ENCODE results near the gene SPACA6.
A peak's percentile ranks its signal among the peaks of the same experiment; 100 is the strongest.

SPACA6 gene

GRCh38 chr19:51694318-51695085 is 1.4 kb downstream of the SPACA6 start:
- no peak for TF ChIP-seq ZNF274 (IDR thresholded peaks at IDR 0.05; ENCODE audit: low read depth, low read length)
- H3K4me3 ChIP-seq (ENCODE audit: low read length), result no peak overlapping the region

DNA sequence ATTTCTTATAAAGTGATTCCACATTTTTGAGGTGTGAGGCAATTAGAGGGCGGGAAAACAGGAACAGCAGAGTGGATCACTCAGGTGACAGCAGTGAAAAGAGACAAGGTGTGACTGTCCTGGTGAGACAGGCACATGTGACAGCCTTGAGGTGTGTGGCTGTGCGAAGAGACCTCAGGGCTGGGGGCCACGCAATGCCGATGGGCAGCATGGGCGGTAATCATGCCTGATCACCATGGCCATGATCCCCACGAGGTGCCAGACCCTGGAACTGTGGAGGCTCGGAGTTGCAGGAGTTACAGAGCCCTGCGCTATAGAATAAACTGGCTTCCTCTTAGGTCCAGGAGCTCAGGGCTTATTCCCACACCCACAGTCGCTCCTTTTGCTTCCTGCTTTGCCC is 2.0 kb downstream of the SPACA6 start:
- TF ChIP-seq ZNF274 (IDR thresholded peaks at IDR 0.05; ENCODE audit: low read depth, low read length), result no peak

GRCh38 chr19:51695702-51696315 is 2.7 kb downstream of the SPACA6 start:
- no peak for TF ChIP-seq ZNF274 (IDR thresholded peaks at IDR 0.05; ENCODE audit: low read depth, low read length)
- no peak overlapping the region for H3K4me3 ChIP-seq (ENCODE audit: low read length)

More for the DNA sequence above, 2.0 kb downstream of the SPACA6 start:
- H3K4me3 ChIP-seq (ENCODE audit: low read length), result no peak overlapping the region

DNA sequence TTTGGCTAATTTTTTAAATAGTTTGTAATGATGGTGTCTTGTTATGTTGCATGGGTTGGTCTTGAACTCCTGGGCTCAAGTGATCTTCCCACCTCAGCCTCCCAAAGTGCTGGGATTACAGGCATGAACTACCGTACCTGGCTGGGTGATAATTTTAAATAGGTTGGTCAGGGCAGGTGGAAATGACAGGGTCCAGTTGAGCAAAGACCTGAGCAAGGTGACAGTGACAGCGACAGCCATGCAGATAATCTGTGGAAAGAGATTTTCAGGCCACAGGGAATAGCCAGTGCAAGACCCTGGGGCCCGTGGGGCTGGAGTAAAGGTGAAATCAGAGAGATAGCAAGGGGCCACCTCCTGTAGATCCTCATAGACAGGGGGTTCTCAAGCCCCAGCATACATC is 3.5 kb downstream of the SPACA6 start:
- H3K4me3 ChIP-seq (ENCODE audit: low read length), result no peak overlapping the region
- TF ChIP-seq ZNF274 (IDR thresholded peaks at IDR 0.05; ENCODE audit: low read depth, low read length), result no peak

- TF ChIP-seq ZNF274 (IDR thresholded peaks at IDR 0.05; ENCODE audit: low read depth, low read length), result no peak
- no peak overlapping the region for H3K4me3 ChIP-seq (ENCODE audit: low read length)
Measured at GRCh38 chr19:51697169-51697776, 4.1 kb downstream of the SPACA6 start.

DNA sequence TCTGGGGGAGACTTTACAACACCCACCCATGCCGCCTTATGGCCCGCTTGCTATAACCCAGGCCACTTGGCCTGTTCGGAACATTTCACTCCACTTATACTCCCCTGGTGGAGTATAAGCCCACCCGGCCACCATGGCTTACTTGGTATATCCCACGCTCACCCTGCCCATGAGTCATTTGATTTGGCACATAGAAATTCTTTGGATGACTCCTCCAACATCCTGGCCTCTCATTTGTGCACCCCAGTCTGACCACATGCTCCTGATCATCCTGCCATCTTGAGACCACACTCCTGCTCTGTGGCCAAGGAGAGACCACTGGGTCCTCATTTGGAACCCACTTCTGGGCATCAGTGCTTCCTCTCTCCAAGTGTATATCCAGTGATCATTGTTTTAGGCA is 5.2 kb downstream of the SPACA6 start:
- H3K4me3 ChIP-seq (ENCODE audit: low read length), result no peak overlapping the region
- TF ChIP-seq ZNF274 (IDR thresholded peaks at IDR 0.05; ENCODE audit: low read depth, low read length), result no peak

- no peak for TF ChIP-seq ZNF274 (IDR thresholded peaks at IDR 0.05; ENCODE audit: low read depth, low read length)
- H3K4me3 ChIP-seq (ENCODE audit: low read length), result no peak overlapping the region
Measured at GRCh38 chr19:51699170-51699569, 6.0 kb downstream of the SPACA6 start.

DNA sequence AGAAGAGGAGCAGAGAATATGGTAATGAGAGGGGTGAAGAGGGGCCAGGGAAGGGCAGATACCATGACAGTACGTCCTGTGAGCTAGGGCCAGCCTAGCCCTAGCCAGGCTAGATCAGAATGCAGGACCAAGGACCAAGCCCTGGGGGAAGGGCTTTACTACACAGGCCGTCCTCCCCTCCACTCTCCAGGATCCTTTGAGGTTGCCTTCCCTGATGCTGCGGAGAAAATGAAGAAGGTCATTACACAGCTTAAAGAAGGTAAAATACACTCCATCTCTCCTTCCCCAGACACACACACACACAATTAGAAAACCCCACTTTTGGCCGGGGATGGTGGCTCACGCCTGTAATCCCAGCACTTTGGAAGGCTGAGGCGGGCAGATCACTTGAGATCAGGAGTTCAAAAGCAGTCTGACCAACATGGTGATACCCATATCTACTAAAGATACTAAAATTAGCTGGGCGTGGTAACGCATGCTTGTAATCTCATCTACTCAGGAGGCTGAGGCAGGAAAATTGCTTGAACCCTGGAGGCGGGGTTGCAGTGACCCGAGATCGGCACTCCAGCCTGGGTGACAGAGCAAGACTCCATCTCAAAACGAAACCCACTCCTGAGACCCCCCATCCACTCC is 8.5 kb downstream of the SPACA6 start:
- H3K4me3 ChIP-seq (ENCODE audit: low read length), result no peak overlapping the region
- no peak for TF ChIP-seq ZNF274 (IDR thresholded peaks at IDR 0.05; ENCODE audit: low read depth, low read length)

- no peak overlapping the region for H3K4me3 ChIP-seq (ENCODE audit: low read length)
- TF ChIP-seq ZNF274 (IDR thresholded peaks at IDR 0.05; ENCODE audit: low read depth, low read length), result no peak
Measured at GRCh38 chr19:51702103-51702824, 9.1 kb downstream of the SPACA6 start.

GRCh38 chr19:51702825-51703574 is 9.9 kb downstream of the SPACA6 start:
- no peak for TF ChIP-seq ZNF274 (IDR thresholded peaks at IDR 0.05; ENCODE audit: low read depth, low read length)
- no peak overlapping the region; the same call in 1 of the 2 replicates for H3K4me3 ChIP-seq (ENCODE audit: low read length)

DNA sequence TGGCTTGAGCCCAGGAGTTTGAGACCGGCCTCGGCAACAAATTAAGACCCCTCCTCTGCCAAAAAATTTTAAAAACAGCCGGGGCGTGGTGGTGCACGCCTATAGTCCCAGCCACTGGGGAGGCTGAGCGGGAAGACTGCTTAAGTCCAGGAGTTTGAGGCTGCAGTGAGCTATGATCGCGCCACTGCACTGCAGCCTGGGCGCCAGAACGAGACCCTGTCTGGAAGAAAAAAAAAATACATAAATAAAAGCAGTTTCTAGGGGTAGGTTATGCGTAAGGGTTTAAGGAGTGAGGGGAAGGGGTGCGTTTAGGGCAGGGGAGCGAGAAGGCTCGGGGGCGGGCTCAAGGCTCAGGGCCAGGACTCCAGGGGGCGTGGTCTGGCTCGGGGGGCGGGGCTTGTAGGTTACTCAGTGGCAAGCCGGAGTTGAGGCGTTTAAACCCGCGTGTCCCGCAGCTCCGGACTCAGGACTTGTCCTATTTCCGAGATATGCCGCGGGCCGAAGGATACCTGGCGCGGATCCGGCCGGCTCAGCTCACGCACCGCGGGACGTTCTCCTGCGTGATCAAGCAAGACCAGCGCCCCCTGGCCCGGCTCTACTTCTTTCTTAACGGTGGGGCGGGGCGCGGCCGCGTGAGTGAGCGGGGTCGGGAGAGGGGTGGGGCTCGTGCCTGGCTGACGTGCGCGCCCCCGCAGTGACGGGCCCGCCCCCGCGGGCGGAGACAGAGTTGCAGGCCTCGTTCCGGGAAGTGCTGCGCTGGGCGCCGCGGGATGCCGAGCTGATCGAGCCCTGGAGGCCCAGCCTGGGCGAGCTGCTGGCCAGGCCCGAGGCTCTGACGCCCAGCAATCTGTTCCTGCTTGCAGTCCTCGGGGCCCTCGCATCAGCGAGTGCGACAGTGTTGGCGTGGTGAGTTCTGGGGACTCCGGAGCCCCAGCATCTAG is 10.7 kb downstream of the SPACA6 start:
- peak overlapping the region; percentile 67 for H3K4me3 ChIP-seq (ENCODE audit: low read length)

GRCh38 chr19:51704626-51705025 is 11.5 kb downstream of the SPACA6 start:
- TF ChIP-seq ZNF274 (IDR thresholded peaks at IDR 0.05; ENCODE audit: low read depth, low read length), result no peak
- peak overlapping the region; percentile 67 for H3K4me3 ChIP-seq (ENCODE audit: low read length)

More for the DNA sequence above, 10.7 kb downstream of the SPACA6 start:
- TF ChIP-seq ZNF274 (IDR thresholded peaks at IDR 0.05; ENCODE audit: low read depth, low read length), result no peak

Data from GM08714 (cell line).